ENCODE results near the gene PTPRO. TPM values are rescaled to one million over a fixed set of nuclear protein-coding genes. Genes with fewer than 3 reads are reported as not detected.

Gene PTPRO
- total and polyA plus RNA-seq, 4 donors, result 0.31 to 3.3 (median 1.1) TPM

- H3K4me1 ChIP-seq (ENCODE audit: control insufficient read depth in 4 of 4, insufficient read depth in 4 of 4, low read length in 3 of 4), result no peaks in the 10 kb centered on the region
- TF ChIP-seq CTCF (IDR thresholded peaks at IDR 0.05; ENCODE audit: low read depth, low read length, missing input control), result no peak
- no peak for TF ChIP-seq YY1 (IDR thresholded peaks at IDR 0.05)
- TF ChIP-seq FOXA1 (IDR thresholded peaks at IDR 0.05), result no peak
- TF ChIP-seq RXRA (IDR thresholded peaks at IDR 0.05), result no peak
- no peak for TF ChIP-seq RAD21 (IDR thresholded peaks at IDR 0.05)
- TF ChIP-seq FOXA2 (IDR thresholded peaks at IDR 0.05), result no peak
- TF ChIP-seq GABPA (IDR thresholded peaks at IDR 0.05 in 1 of 2, conservative IDR thresholded peaks at IDR 0.05 in 1 of 2), result no peak
- no peak for TF ChIP-seq HNF4G (IDR thresholded peaks at IDR 0.05)
- TF ChIP-seq NR2F2 (IDR thresholded peaks at IDR 0.05), result no peak
- H3K36me3 ChIP-seq (ENCODE audit: control insufficient read depth in 4 of 4, insufficient read depth in 3 of 4, low read depth in 1 of 4, low read length in 3 of 4), result no peaks in the 10 kb centered on the region
- DNase-seq (ENCODE audit: low spot score), result no peak
- no peaks in the 10 kb centered on the region for H3K27me3 ChIP-seq (ENCODE audit: control insufficient read depth in 4 of 4, insufficient read depth in 4 of 4, low read length in 3 of 4)
- WGBS, result 76% methylated on average over 3 of the region's 3 CpGs
- no peak overlapping the region for H3K27ac ChIP-seq (ENCODE audit: low read depth in 1 of 2, low read length in 2 of 2)
- H3K4me3 ChIP-seq (ENCODE audit: low read depth in 1 of 3, low read length in 3 of 3), result no peak overlapping the region
- H3K9ac ChIP-seq (ENCODE audit: low read depth in 1 of 2, low read length in 2 of 2), result no peak overlapping the region
- no peaks in the 10 kb centered on the region for H3K9me3 ChIP-seq (ENCODE audit: control insufficient read depth in 4 of 4, low read length in 3 of 4)
Observed at GRCh38 chr12:15543347-15543746, 221.0 kb downstream of the PTPRO start.

GRCh38 chr12:15544589-15544988 lies 222.3 kb downstream of the PTPRO start:
- Histone ChIP-seq H3K9me3 (ENCODE audit: control insufficient read depth in 4 of 4, low read length in 3 of 4) (no peaks in the 10 kb centered on the region), H3K4me3 (ENCODE audit: low read depth in 1 of 3, low read length in 3 of 3) (no peak overlapping the region), H3K27me3 (ENCODE audit: control insufficient read depth in 4 of 4, insufficient read depth in 4 of 4, low read length in 3 of 4) (no peaks in the 10 kb centered on the region), H3K9ac (ENCODE audit: low read depth in 1 of 2, low read length in 2 of 2) (no peak overlapping the region), H3K36me3 (ENCODE audit: control insufficient read depth in 4 of 4, insufficient read depth in 3 of 4, low read depth in 1 of 4, low read length in 3 of 4) (no peaks in the 10 kb centered on the region), H3K27ac (ENCODE audit: low read depth in 1 of 2, low read length in 2 of 2) (no peak overlapping the region), H3K4me1 (ENCODE audit: control insufficient read depth in 4 of 4, insufficient read depth in 4 of 4, low read length in 3 of 4) (no peaks in the 10 kb centered on the region)
- no peak for DNase-seq (ENCODE audit: low spot score)
- TF ChIP-seq GABPA (IDR thresholded peaks at IDR 0.05 in 1 of 2, conservative IDR thresholded peaks at IDR 0.05 in 1 of 2), result no peak
- no peak for TF ChIP-seq HNF4A (conservative IDR thresholded peaks at IDR 0.05)
- no peak for TF ChIP-seq ATF3 (IDR thresholded peaks at IDR 0.05)
- TF ChIP-seq YY1 (IDR thresholded peaks at IDR 0.05), result no peak
- TF ChIP-seq SP1 (IDR thresholded peaks at IDR 0.05), result no peak
- no peak for TF ChIP-seq HNF4G (IDR thresholded peaks at IDR 0.05)
- TF ChIP-seq FOXA1 (IDR thresholded peaks at IDR 0.05), result no peak
- no peak for TF ChIP-seq RXRA (IDR thresholded peaks at IDR 0.05)
- TF ChIP-seq MAX (IDR thresholded peaks at IDR 0.05), result no peak
- no peak for TF ChIP-seq CTCF (IDR thresholded peaks at IDR 0.05; ENCODE audit: low read depth, low read length, missing input control)
- TF ChIP-seq TAF1 (conservative IDR thresholded peaks at IDR 0.05), result no peak
- no peak for TF ChIP-seq NR2F2 (IDR thresholded peaks at IDR 0.05)
- TF ChIP-seq EGR1 (IDR thresholded peaks at IDR 0.05; ENCODE audit: low read depth in 2 of 2), result no peak

All from liver (tissue), 9 donors.